A549 (cell line): Measurements from ENCODE around the gene SSH2.

Experiments
- CHD2 ChIP-seq: fragments of 150-350 bp; IDR thresholded peaks from 2 replicates; pipeline ENCODE4 v1.6.1; 2014; ENCODE audit warnings: low read length; ENCODE audit not compliant: partially characterized antibody
- EP300 ChIP-seq, 2 experiments: fragments of >200 bp; sonication (Bioruptor Twin); formaldehyde crosslinking; IDR thresholded peaks; 2 replicates in 1 of 2; 3 replicates in 1 of 2; pipeline ENCODE4 v1.6.1; 2016 to 2017
- JUN ChIP-seq, 2 experiments: fragments of >200 bp; sonication (Bioruptor Twin); formaldehyde crosslinking; IDR thresholded peaks; 2 replicates in 1 of 2; 3 replicates in 1 of 2; pipeline ENCODE4 v1.6.1; 2016 to 2017
- KDM1A ChIP-seq: fragments of 200-600 bp; sonication (generic); IDR thresholded peaks from 2 replicates; pipeline ENCODE4 v1.6.1; 2016; ENCODE audit warnings: low read depth, mild to moderate bottlenecking
- POLR2A ChIP-seq: IDR thresholded peaks from 2 replicates; pipeline ENCODE4 v1.6.1; 2012; ENCODE audit warnings: mild to moderate bottlenecking, low read length
- RNF2 ChIP-seq: fragments of 200-600 bp; sonication (generic); IDR thresholded peaks from 2 replicates; pipeline ENCODE4 v1.6.1; 2016; ENCODE audit warnings: low read depth, mild to moderate bottlenecking, antibody characterized with exemption, moderate library complexity, borderline replicate concordance
- ZFP36 ChIP-seq: fragments of 450-650 bp; IDR thresholded peaks from 2 replicates; pipeline ENCODE4 v1.6.1; 2014; ENCODE audit warnings: borderline replicate concordance; ENCODE audit not compliant: partially characterized antibody
- TF ChIP-seq, protein P1 (sequence below): fragments of >200 bp; sonication (Bioruptor Twin); formaldehyde crosslinking; IDR thresholded peaks from 3 replicates; pipeline ENCODE4 v1.5.1; 2016
- TF ChIP-seq, protein P2 (sequence below): fragments of 250-450 bp; sonication (Bioruptor Pico); IDR thresholded peaks from 2 replicates; pipeline ENCODE4 v1.5.0; 2021; ENCODE audit warnings: mild to moderate bottlenecking, moderate library complexity, borderline replicate concordance
- TF ChIP-seq, protein P3 (sequence below): fragments of 250-450 bp; sonication (Bioruptor Pico); IDR thresholded peaks from 2 replicates; pipeline ENCODE4 v1.5.0; 2020; ENCODE audit warnings: low read depth, mild to moderate bottlenecking, moderate library complexity

DNA sequence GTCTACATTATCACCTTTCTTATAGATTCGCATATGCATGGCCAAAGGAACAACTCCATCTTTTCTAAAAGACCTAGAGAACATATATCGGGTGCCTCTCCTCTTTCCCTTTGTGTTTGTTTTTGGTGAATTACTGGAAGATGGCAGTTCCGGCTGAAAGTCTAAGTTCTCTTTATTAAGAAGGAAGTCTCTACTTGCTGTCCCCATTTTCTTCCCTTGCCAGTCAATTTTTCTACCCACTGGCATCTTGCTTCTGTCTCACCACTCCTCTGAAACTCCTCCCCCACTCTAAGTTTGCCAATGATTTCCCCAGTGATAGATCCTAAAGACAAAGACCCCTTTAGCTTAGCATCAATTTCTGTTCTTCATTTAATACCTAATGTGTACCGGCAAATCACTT, 213.5 kb downstream of the SSH2 start:
- TF ChIP-seq EP300 (IDR thresholded peaks at IDR 0.05) = no peak
- TF ChIP-seq, protein P1, sequence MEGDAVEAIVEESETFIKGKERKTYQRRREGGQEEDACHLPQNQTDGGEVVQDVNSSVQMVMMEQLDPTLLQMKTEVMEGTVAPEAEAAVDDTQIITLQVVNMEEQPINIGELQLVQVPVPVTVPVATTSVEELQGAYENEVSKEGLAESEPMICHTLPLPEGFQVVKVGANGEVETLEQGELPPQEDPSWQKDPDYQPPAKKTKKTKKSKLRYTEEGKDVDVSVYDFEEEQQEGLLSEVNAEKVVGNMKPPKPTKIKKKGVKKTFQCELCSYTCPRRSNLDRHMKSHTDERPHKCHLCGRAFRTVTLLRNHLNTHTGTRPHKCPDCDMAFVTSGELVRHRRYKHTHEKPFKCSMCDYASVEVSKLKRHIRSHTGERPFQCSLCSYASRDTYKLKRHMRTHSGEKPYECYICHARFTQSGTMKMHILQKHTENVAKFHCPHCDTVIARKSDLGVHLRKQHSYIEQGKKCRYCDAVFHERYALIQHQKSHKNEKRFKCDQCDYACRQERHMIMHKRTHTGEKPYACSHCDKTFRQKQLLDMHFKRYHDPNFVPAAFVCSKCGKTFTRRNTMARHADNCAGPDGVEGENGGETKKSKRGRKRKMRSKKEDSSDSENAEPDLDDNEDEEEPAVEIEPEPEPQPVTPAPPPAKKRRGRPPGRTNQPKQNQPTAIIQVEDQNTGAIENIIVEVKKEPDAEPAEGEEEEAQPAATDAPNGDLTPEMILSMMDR = no peak
- no peak for TF ChIP-seq RNF2
- no peak for TF ChIP-seq KDM1A
- TF ChIP-seq, protein P2, sequence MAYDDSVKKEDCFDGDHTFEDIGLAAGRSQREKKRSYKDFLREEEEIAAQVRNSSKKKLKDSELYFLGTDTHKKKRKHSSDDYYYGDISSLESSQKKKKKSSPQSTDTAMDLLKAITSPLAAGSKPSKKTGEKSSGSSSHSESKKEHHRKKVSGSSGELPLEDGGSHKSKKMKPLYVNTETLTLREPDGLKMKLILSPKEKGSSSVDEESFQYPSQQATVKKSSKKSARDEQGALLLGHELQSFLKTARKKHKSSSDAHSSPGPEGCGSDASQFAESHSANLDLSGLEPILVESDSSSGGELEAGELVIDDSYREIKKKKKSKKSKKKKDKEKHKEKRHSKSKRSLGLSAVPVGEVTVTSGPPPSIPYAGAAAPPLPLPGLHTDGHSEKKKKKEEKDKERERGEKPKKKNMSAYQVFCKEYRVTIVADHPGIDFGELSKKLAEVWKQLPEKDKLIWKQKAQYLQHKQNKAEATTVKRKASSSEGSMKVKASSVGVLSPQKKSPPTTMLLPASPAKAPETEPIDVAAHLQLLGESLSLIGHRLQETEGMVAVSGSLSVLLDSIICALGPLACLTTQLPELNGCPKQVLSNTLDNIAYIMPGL (CRISPR knock-in tag) = no peak
- no peak for TF ChIP-seq CHD2
- no peak for TF ChIP-seq POLR2A
- TF ChIP-seq JUN (IDR thresholded peaks at IDR 0.05) = no peak
- no peak for TF ChIP-seq ZFP36
- TF ChIP-seq, protein P3, sequence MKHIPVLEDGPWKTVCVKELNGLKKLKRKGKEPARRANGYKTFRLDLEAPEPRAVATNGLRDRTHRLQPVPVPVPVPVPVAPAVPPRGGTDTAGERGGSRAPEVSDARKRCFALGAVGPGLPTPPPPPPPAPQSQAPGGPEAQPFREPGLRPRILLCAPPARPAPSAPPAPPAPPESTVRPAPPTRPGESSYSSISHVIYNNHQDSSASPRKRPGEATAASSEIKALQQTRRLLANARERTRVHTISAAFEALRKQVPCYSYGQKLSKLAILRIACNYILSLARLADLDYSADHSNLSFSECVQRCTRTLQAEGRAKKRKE = no peak
